Activated naive CD4-positive, alpha-beta T cell treated with anti-CD3 and anti-CD28 coated beads, Interleukin-2, amount 50 U/mL, for 24 hours (primary cell): Measurements from ENCODE around the gene GLCE.
"Not testable (repeated sequence)": the region's sequence is repeated elsewhere in the genome, so short reads cannot be mapped to it uniquely, and the experiment has no call there.

Experiments used
- H3K27ac Mint-ChIP-seq: one replicate; pipeline ENCODE4 v1.8.0; 2021; ENCODE audit warnings: mild to moderate bottlenecking, mixed read lengths
- H3K27me3 Mint-ChIP-seq: one replicate; pipeline ENCODE4 v1.8.0; 2021; ENCODE audit warnings: mixed read lengths
- H3K36me3 Mint-ChIP-seq: one replicate; pipeline ENCODE4 v1.8.0; 2021; ENCODE audit warnings: mixed read lengths
- H3K4me1 Mint-ChIP-seq: one replicate; pipeline ENCODE4 v1.8.0; 2021; ENCODE audit warnings: mixed read lengths
- H3K4me3 Mint-ChIP-seq: one replicate; pipeline ENCODE4 v1.8.0; 2021; ENCODE audit warnings: mild to moderate bottlenecking, mixed read lengths
- H3K9me3 Mint-ChIP-seq: one replicate; pipeline ENCODE4 v1.8.0; 2021; ENCODE audit warnings: mixed read lengths

GLCE gene

GRCh38 chr15:69285834-69286233 lies 125.4 kb downstream of the GLCE start:
- Mint-ChIP-seq H3K4me3 (no peak overlapping the region), H3K4me1 (no peaks in the 10 kb centered on the region), H3K27me3 (peaks cover 2% of the 10 kb centered on the region), H3K9me3 (no peaks in the 10 kb centered on the region), H3K27ac (no peak overlapping the region), H3K36me3 (no peaks in the 10 kb centered on the region)

- H3K27me3 Mint-ChIP-seq: peaks cover 1% of the 10 kb centered on the region
- H3K4me3 Mint-ChIP-seq: no peak overlapping the region
- no peaks in the 10 kb centered on the region for H3K9me3 Mint-ChIP-seq
- H3K36me3 Mint-ChIP-seq: no peaks in the 10 kb centered on the region
- no peaks in the 10 kb centered on the region for H3K4me1 Mint-ChIP-seq
- no peak overlapping the region for H3K27ac Mint-ChIP-seq
Measured at GRCh38 chr15:69288011-69288410, 127.6 kb downstream of the GLCE start.

GRCh38 chr15:69288531-69289341 lies 128.3 kb downstream of the GLCE start:
- no peaks in the 10 kb centered on the region for H3K27me3 Mint-ChIP-seq
- no peaks in the 10 kb centered on the region for H3K4me1 Mint-ChIP-seq
- H3K9me3 Mint-ChIP-seq: no peaks in the 10 kb centered on the region
- no peak overlapping the region for H3K27ac Mint-ChIP-seq
- no peak overlapping the region for H3K4me3 Mint-ChIP-seq
- H3K36me3 Mint-ChIP-seq: no peaks in the 10 kb centered on the region

- no peaks in the 10 kb centered on the region for H3K4me1 Mint-ChIP-seq
- H3K36me3 Mint-ChIP-seq: no peaks in the 10 kb centered on the region
- H3K27me3 Mint-ChIP-seq: no peaks in the 10 kb centered on the region
- H3K9me3 Mint-ChIP-seq: no peaks in the 10 kb centered on the region
- H3K27ac Mint-ChIP-seq: no peak overlapping the region
- no peak overlapping the region for H3K4me3 Mint-ChIP-seq
Measured at GRCh38 chr15:69289342-69290146, 129.1 kb downstream of the GLCE start.

- H3K36me3 Mint-ChIP-seq: no peaks in the 10 kb centered on the region
- H3K27ac Mint-ChIP-seq: no peak overlapping the region
- no peaks in the 10 kb centered on the region for H3K4me1 Mint-ChIP-seq
- no peaks in the 10 kb centered on the region for H3K27me3 Mint-ChIP-seq
- H3K9me3 Mint-ChIP-seq: no peaks in the 10 kb centered on the region
- no peak overlapping the region for H3K4me3 Mint-ChIP-seq
Measured at GRCh38 chr15:69290346-69291164, 130.1 kb downstream of the GLCE start.

GRCh38 chr15:69291651-69292050 lies 131.2 kb downstream of the GLCE start:
- not testable (repeated sequence) for H3K4me3 Mint-ChIP-seq, H3K27me3 Mint-ChIP-seq, H3K9me3 Mint-ChIP-seq, H3K27ac Mint-ChIP-seq, H3K36me3 Mint-ChIP-seq, H3K4me1 Mint-ChIP-seq

- H3K9me3 Mint-ChIP-seq: no peaks in the 10 kb centered on the region
- H3K4me1 Mint-ChIP-seq: no peaks in the 10 kb centered on the region
- no peak overlapping the region for H3K27ac Mint-ChIP-seq
- H3K36me3 Mint-ChIP-seq: no peaks in the 10 kb centered on the region
- H3K4me3 Mint-ChIP-seq: no peak overlapping the region
- peaks cover 15% of the 10 kb centered on the region for H3K27me3 Mint-ChIP-seq
Measured at GRCh38 chr15:69292826-69293420, 132.5 kb downstream of the GLCE start.

- H3K27ac Mint-ChIP-seq: no peak overlapping the region
Measured at GRCh38 chr15:69293741-69294615, 133.5 kb downstream of the GLCE start.

GRCh38 chr15:69296606-69297005 lies 136.2 kb downstream of the GLCE start:
- peaks cover 3% of the 10 kb centered on the region for H3K4me1 Mint-ChIP-seq
- H3K4me3 Mint-ChIP-seq: no peak overlapping the region
- H3K9me3 Mint-ChIP-seq: no peaks in the 10 kb centered on the region
- H3K36me3 Mint-ChIP-seq: no peaks in the 10 kb centered on the region
- H3K27me3 Mint-ChIP-seq: peaks cover 22% of the 10 kb centered on the region
- H3K27ac Mint-ChIP-seq: no peak overlapping the region

More at GRCh38 chr15:69293741-69294615, 133.5 kb downstream of the GLCE start:
- H3K36me3 Mint-ChIP-seq: no peaks in the 10 kb centered on the region
- no peak overlapping the region for H3K4me3 Mint-ChIP-seq
- H3K4me1 Mint-ChIP-seq: no peaks in the 10 kb centered on the region
- H3K27me3 Mint-ChIP-seq: peaks cover 15% of the 10 kb centered on the region
- H3K9me3 Mint-ChIP-seq: no peaks in the 10 kb centered on the region

GRCh38 chr15:69297642-69298353 lies 137.4 kb downstream of the GLCE start:
- no peak overlapping the region for H3K27ac Mint-ChIP-seq
- H3K4me1 Mint-ChIP-seq: peaks cover 3% of the 10 kb centered on the region
- H3K4me3 Mint-ChIP-seq: no peak overlapping the region
- peaks cover 29% of the 10 kb centered on the region for H3K27me3 Mint-ChIP-seq
- no peaks in the 10 kb centered on the region for H3K36me3 Mint-ChIP-seq
- H3K9me3 Mint-ChIP-seq: no peaks in the 10 kb centered on the region

- Mint-ChIP-seq H3K27ac (no peak overlapping the region), H3K4me1 (peaks cover 3% of the 10 kb centered on the region), H3K4me3 (peak overlapping the region; percentile 64), H3K36me3 (no peaks in the 10 kb centered on the region), H3K9me3 (no peaks in the 10 kb centered on the region), H3K27me3 (peaks cover 31% of the 10 kb centered on the region)
Measured at GRCh38 chr15:69298354-69298696, 137.9 kb downstream of the GLCE start.

GRCh38 chr15:69298697-69299441 lies 138.4 kb downstream of the GLCE start, which contains the start of gene PAQR5:
PAQR5 (plus strand) TSS chr15:69298912; CDS start chr15:69360081, 61,169 bp downstream.
- Mint-ChIP-seq H3K9me3 (no peaks in the 10 kb centered on the region), H3K27me3 (peaks cover 32% of the 10 kb centered on the region), H3K36me3 (no peaks in the 10 kb centered on the region), H3K4me1 (peaks cover 3% of the 10 kb centered on the region), H3K27ac (no peak within 1 kb of the TSS), H3K4me3 (peak within 1 kb of the TSS; percentile 64)

- Mint-ChIP-seq H3K27ac (no peak overlapping the region), H3K4me1 (peaks cover 3% of the 10 kb centered on the region), H3K4me3 (peak overlapping the region; percentile 11), H3K36me3 (no peaks in the 10 kb centered on the region), H3K27me3 (peaks cover 32% of the 10 kb centered on the region), H3K9me3 (no peaks in the 10 kb centered on the region)
Measured at GRCh38 chr15:69299451-69299886, 139.0 kb downstream of the GLCE start.
